Stimulated activated CD8-positive, alpha-beta memory T cell treated with anti-CD3 and anti-CD28 coated beads, Interleukin-15, amount 100 ng/mL, for 48 hours (primary cell): ENCODE results near the gene ANKRD1.
"Not testable (repeated sequence)": the region's sequence is repeated elsewhere in the genome, so short reads cannot be mapped to it uniquely, and the experiment has no call there.

Experiments
- DNase-seq, 2 donors: peaks; one replicate each; pipeline ENCODE4 v3.0.0-alpha.2; 2020; ENCODE audit warnings: low read depth in 2 of 2

The ANKRD1 gene

GRCh38 chr10:90912174-90912573, 8.7 kb downstream of the ANKRD1 start:
- DNase-seq, result no peak

- peak in 1 of 2 donors; percentile 9 for DNase-seq
These were observed 9.5 kb downstream of the ANKRD1 start for GRCh38 chr10:90911133-90912051.

GRCh38 chr10:90906596-90906995, 14.3 kb downstream of the ANKRD1 start:
- DNase-seq, result no peak

DNA sequence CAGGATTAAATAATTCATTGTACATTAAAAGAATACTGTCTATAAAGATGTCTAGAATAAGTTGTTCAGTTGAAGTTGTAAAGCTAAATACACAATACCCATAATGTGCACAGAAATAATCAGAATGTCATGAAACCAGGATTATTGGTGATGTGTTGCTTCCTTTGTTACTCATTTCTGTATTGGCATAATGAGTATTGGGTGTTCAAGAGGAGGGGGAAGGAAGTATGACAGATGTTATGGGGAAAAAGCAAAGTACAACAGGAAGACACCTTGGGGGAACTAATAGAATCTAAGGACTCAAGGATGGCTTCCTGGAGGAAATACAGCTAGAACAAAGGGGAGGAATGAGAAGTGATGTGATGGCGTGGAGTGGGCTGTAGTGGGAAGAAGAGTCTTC, 15.0 kb downstream of the ANKRD1 start:
- DNase-seq, result no peak

- not testable (repeated sequence) for DNase-seq
These were observed 24.0 kb downstream of the ANKRD1 start for GRCh38 chr10:90896916-90897315.

DNA sequence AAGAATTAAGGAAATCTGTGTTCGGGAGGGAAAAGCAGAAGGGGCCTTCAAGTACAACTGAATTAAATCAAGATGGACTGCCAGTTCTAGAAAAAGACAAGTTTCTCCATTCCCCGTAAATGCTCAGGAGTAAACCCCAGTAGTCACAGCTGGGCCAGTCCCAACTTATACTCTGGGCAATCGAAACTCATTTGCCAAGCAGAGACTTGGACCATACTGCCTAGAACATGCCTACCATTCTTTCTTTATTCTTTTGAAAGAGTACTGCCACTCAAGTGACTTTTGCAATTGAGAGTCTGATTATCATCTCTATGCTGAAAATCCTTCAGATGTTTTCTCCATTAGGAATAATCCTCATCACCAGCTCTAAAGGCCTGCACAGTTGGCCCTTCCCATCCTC, 27.7 kb downstream of the ANKRD1 start:
- DNase-seq, result no peak

- DNase-seq, result no peak
These were observed 30.5 kb downstream of the ANKRD1 start for GRCh38 chr10:90890347-90890746.

DNA sequence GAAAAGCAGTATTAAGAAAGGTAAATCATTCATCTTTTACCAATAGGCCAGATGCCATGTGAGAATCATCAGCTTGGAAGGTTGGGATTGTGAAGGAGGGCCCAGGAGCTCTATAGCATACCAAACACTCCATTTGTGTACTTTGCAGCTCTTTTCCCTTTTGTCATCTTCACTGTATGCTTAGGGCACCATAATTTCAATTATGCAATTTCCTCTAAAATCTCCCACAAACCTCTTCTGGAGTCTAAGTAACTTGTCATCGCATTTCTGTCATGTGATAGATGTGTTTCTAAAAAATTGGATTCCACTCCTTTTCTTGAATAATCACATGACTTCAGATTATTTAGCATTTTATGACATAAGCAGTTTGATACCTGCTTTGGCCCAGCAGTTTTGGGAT, 31.3 kb downstream of the ANKRD1 start:
- no peak for DNase-seq

GRCh38 chr10:90888387-90888786, 32.5 kb downstream of the ANKRD1 start:
- no peak for DNase-seq

GRCh38 chr10:90887555-90887954, 33.3 kb downstream of the ANKRD1 start:
- DNase-seq, result no peak

DNA sequence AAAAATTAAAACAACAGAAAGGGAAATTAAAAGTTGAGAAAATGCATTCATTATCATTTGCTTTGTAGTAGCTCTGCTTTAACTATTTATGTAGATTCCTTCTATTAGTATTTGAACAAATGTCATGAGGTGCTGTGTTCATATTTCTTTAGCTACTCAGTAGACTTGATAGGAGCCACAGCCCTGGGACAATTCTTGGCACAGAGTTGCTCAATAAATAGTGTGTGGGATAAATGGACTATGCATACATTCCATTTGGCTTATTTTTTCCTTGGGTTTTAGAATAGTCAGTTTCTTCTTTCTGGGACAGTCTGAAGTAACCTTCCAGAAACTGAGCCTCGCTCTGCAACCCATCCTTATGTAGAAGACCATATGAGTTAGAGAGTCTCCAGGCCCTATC, 35.7 kb downstream of the ANKRD1 start:
- no peak for DNase-seq

- DNase-seq, result no peak
These were observed 36.5 kb downstream of the ANKRD1 start for GRCh38 chr10:90884431-90884830.

- DNase-seq, result not testable (repeated sequence)
These were observed 40.7 kb downstream of the ANKRD1 start for GRCh38 chr10:90880059-90880719.

- DNase-seq, result no peak
These were observed 41.8 kb downstream of the ANKRD1 start for GRCh38 chr10:90879062-90879461.

DNA sequence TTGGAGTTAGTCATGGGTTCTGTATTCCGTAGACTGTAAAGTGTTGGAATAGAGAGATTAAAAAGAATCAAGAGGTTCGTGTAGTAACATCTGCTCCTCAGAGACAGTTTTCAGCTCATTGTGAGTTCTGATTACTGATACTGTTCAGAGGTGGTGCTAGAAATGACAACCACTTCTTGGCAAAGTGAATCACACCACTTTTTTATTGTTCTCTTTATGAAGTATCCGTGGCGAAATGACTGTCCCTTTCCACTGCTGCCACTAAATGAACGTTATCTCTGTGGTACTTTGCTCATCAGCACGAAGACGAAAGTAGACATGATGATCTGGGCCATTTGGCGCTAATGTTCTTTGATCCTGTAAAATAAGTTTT, 48.3 kb downstream of the ANKRD1 start:
- peak in 1 of 2 donors; percentile 11 for DNase-seq

DNA sequence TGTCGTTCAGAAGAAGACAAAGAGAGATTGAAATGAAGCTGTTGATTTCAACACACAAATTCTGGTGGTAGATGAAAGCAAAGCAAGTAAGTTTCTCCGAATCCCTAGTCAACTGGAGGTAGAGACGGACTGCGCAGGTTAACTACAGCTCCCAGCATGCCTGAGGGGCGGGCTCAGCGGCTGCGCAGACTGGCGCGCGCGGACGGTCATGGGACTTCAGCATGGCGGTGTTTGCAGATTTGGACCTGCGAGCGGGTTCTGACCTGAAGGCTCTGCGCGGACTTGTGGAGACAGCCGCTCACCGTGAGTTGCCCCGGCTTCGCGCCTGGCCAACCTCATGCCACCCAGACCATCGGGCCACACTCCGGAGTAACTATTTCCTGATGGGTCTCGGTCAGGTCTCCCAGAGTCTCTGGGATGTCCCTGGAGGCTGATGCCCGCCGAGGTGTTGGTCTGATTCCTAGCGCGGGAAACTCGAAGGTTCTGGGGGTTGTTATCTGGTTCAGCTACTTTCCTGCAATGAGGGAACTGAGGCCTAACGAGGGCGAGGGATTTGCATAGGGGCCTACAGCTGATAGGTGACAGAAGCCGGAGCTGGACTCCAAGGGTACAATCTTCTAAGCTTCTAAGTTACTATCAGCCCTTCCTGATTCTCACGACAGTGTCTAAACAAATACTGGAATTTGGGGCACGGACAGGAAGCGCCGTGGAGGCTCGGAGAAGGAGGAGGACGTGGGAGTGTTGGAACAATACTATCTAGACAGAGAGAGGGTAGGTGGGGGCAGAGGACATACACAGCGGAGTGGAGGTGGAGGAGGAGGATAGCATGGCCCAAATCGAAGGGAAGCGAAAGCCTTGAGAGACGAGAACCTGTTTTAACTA, 48.9 kb downstream of the ANKRD1 start, which contains the start of gene RPP30:
RPP30 (plus strand) TSS at position 209 of the 882 bp plus-strand sequence; CDS start at position 222, 13 bp downstream.
- peak; percentile 76 to 79 for DNase-seq

DNA sequence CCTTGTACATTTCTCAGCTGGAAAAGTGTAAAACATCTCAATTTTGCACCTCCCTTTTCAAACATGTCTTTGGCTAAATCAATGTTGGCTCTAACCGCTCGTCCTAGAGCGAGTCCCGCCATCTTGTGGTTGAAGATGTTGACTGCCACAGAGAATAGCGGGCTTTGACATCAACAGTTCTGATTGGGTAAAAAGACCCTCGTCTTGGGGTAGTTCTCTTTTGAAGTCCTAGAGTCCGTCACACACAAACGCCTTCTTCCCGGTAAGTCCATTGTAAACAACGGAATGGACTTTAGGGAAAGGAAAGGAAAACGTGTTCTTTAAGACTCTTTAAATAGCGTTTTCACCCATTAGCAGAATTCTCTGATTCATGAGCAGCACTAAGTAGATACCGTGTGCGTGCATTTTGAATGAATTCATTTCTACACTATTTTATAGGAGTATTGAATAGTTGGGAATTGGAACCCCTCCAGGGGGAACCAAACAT, 49.6 kb downstream of the ANKRD1 start:
- DNase-seq, result no peak

GRCh38 chr10:90866050-90866598, 54.8 kb downstream of the ANKRD1 start:
- DNase-seq, result no peak

- no peak for DNase-seq
These were observed 55.5 kb downstream of the ANKRD1 start for GRCh38 chr10:90865401-90865800.

DNA sequence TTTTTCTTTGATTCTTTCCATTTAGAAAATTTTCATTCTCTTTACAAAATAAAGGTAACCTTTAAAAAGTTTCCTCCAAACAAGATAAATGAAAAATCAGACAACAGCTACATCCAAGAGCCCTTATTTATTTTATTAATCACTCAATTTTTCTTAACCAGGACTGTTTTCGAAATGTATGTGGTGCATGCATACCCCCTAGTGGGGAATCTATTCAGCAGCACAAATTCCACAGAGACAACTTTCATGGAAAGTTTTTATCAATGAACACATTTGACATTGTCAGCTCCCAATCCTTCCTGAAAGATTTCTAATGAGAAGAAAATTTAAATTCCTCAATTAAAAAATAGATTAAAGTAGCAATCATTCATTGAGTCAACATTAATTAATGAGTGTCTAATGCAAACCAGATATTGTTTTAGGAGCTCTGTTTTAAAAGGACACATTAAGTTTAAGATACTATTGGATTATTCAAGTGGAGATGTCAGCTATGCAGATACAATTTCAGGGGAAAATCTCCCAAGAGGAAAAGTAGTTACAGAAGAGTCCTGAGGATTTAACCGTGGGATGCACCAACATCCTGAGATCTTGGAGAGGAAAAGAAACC, 57.9 kb downstream of the ANKRD1 start:
- DNase-seq, result no peak
